ENCODE results near the gene RFX3.

Gene RFX3

GRCh38 chr9:3238236-3238635 lies 287.6 kb downstream of the RFX3 start:
- H3K27ac ChIP-seq (ENCODE audit: low read depth, low read length), result no peak overlapping the region
- no peaks in the 10 kb centered on the region for H3K9me2 ChIP-seq (replicated peaks; ENCODE audit: insufficient read depth, low read length)
- no peak overlapping the region for H3K4me2 ChIP-seq (ENCODE audit: low read depth, low read length, poor library complexity, severe bottlenecking)
- no peak overlapping the region for H3K9ac ChIP-seq (ENCODE audit: low read length)
- TF ChIP-seq CTCF (IDR thresholded peaks at IDR 0.05; ENCODE audit: insufficient read depth, low read length, poor library complexity, severe bottlenecking) (no peak), EZH2phosphoT487 (conservative IDR thresholded peaks at IDR 0.05; ENCODE audit: low read length) (no peak)
- no peaks in the 10 kb centered on the region for H3K79me2 ChIP-seq (ENCODE audit: insufficient read depth, low read length)
- H3K4me3 ChIP-seq (ENCODE audit: insufficient read depth, low read length, poor library complexity, severe bottlenecking), result no peak overlapping the region
- H3K9me3 ChIP-seq (ENCODE audit: insufficient read depth, low read length), result no peaks in the 10 kb centered on the region
- no peaks in the 10 kb centered on the region for H3F3A ChIP-seq (ENCODE audit: insufficient read depth)
- no peaks in the 10 kb centered on the region for H4K20me1 ChIP-seq (ENCODE audit: low read depth, low read length)
- no peaks in the 10 kb centered on the region for H3K36me3 ChIP-seq (ENCODE audit: low read length)
- H2AFZ ChIP-seq (ENCODE audit: low read depth, low read length, severe bottlenecking), result no peak overlapping the region
- no peaks in the 10 kb centered on the region for H3K27me3 ChIP-seq (ENCODE audit: low read length)

GRCh38 chr9:3237121-3237520 lies 288.7 kb downstream of the RFX3 start:
- Histone ChIP-seq H4K20me1 (ENCODE audit: low read depth, low read length) (no peaks in the 10 kb centered on the region), H3K4me3 (ENCODE audit: insufficient read depth, low read length, poor library complexity, severe bottlenecking) (no peak overlapping the region), H3K9me2 (replicated peaks; ENCODE audit: insufficient read depth, low read length) (no peaks in the 10 kb centered on the region), H3K9ac (ENCODE audit: low read length) (no peak overlapping the region), H3K9me3 (ENCODE audit: insufficient read depth, low read length) (no peaks in the 10 kb centered on the region), H3K36me3 (ENCODE audit: low read length) (no peaks in the 10 kb centered on the region), H3F3A (ENCODE audit: insufficient read depth) (no peaks in the 10 kb centered on the region), H2AFZ (ENCODE audit: low read depth, low read length, severe bottlenecking) (no peak overlapping the region), H3K4me2 (ENCODE audit: low read depth, low read length, poor library complexity, severe bottlenecking) (no peak overlapping the region), H3K27ac (ENCODE audit: low read depth, low read length) (no peak overlapping the region), H3K79me2 (ENCODE audit: insufficient read depth, low read length) (no peaks in the 10 kb centered on the region), H3K27me3 (ENCODE audit: low read length) (no peaks in the 10 kb centered on the region)
- TF ChIP-seq EZH2phosphoT487 (conservative IDR thresholded peaks at IDR 0.05; ENCODE audit: low read length) (no peak), CTCF (IDR thresholded peaks at IDR 0.05; ENCODE audit: insufficient read depth, low read length, poor library complexity, severe bottlenecking) (no peak)

GRCh38 chr9:3235497-3235896 lies 290.3 kb downstream of the RFX3 start:
- Histone ChIP-seq H3K27me3 (ENCODE audit: low read length) (no peaks in the 10 kb centered on the region), H3K9me3 (ENCODE audit: insufficient read depth, low read length) (no peaks in the 10 kb centered on the region), H3K4me3 (ENCODE audit: insufficient read depth, low read length, poor library complexity, severe bottlenecking) (no peak overlapping the region), H3F3A (ENCODE audit: insufficient read depth) (no peaks in the 10 kb centered on the region), H3K27ac (ENCODE audit: low read depth, low read length) (no peak overlapping the region), H3K9me2 (replicated peaks; ENCODE audit: insufficient read depth, low read length) (no peaks in the 10 kb centered on the region), H2AFZ (ENCODE audit: low read depth, low read length, severe bottlenecking) (no peak overlapping the region), H3K4me2 (ENCODE audit: low read depth, low read length, poor library complexity, severe bottlenecking) (no peak overlapping the region), H4K20me1 (ENCODE audit: low read depth, low read length) (no peaks in the 10 kb centered on the region), H3K9ac (ENCODE audit: low read length) (no peak overlapping the region), H3K79me2 (ENCODE audit: insufficient read depth, low read length) (no peaks in the 10 kb centered on the region), H3K36me3 (ENCODE audit: low read length) (no peaks in the 10 kb centered on the region)
- TF ChIP-seq EZH2phosphoT487 (conservative IDR thresholded peaks at IDR 0.05; ENCODE audit: low read length), result no peak
- TF ChIP-seq CTCF (IDR thresholded peaks at IDR 0.05; ENCODE audit: insufficient read depth, low read length, poor library complexity, severe bottlenecking), result no peak

Measured in SU-DHL-6 (cell line).